HL-60/S4 treated with phorbol 12-myristate 13-acetate at 8.2 ng/mL for 4 days and 3 days (cell line): ENCODE results near the gene ATP8A2.

Source experiments
- in situ Hi-C: fragments of 300-500 bp; cut with MboI; formaldehyde crosslinking; loops from 2 replicates; pipeline ENCODE4 v1.15.0; 2022; ENCODE audit warnings: low sequenced_read_pairs

The ATP8A2 gene

GRCh38 chr13:25874064-25874737 is 502.4 kb downstream of the ATP8A2 start:
- in situ Hi-C loops, result no loop called here

DNA sequence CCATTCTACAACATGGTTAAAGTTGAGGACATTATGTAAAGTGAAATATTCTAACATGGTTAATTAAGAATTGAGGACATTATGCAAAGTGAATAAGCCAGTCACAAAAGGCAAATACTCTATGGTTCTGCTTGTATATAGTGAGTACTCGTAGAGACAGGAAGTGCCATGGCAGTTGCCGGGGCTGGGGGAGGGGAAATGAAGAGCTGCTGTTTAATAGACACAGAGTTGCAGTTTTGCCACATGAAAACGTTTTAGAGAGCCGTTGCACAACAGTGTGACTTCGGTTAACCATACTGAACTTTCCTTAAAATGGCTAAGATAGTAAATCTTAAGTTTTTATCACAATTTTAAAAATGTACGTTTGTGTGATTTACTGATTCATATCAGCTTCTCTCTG is 503.1 kb downstream of the ATP8A2 start:
- in situ Hi-C loops, result no loop called here

- in situ Hi-C loops, result no loop called here
Observed at GRCh38 chr13:25876247-25876646, 504.5 kb downstream of the ATP8A2 start.

DNA sequence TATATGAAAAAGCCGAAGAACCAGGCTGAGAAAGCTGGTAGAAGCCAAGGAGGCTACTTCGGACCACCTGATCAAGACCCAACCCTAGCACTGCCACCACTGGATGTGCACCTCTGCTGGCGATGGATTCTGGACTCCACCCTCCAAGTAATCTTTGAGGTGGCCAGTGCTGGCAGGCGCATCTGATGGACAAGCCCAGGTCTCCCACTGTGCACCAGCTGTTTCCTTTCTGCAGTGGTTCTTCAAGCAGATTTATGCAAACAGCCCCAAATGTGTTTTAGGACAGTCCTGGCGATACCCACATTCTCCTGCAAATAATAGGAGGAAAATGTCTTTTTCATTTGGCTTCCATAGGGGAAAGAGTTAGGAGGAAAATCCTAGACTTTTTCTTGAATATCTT is 507.7 kb downstream of the ATP8A2 start:
- in situ Hi-C loops, result no loop called here

- in situ Hi-C loops, result no loop called here
Observed at GRCh38 chr13:25881136-25881926, 509.6 kb downstream of the ATP8A2 start.

DNA sequence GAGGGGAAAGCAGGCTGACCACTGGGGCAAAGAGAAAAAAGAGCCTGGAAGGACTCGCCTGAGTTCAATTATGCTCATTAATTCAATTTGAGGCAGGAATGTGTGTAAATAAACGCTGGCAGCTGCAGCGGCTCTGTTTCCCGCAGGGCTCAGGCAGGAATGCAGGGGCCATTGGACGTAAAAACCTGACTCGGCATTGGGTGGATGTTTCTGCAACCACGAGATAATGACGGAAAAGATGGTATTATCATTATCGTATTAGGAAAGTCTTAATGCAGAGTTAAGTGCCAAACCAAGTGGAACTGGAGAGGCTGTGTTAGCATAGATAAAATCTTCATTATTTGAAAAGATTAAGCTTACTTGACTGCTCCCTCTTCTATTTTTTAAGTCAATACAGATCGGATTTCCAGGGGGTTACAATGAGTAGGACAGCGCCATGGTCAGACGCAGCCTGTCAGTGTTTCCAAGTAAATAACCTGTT is 510.2 kb downstream of the ATP8A2 start:
- in situ Hi-C loops, result no loop called here

DNA sequence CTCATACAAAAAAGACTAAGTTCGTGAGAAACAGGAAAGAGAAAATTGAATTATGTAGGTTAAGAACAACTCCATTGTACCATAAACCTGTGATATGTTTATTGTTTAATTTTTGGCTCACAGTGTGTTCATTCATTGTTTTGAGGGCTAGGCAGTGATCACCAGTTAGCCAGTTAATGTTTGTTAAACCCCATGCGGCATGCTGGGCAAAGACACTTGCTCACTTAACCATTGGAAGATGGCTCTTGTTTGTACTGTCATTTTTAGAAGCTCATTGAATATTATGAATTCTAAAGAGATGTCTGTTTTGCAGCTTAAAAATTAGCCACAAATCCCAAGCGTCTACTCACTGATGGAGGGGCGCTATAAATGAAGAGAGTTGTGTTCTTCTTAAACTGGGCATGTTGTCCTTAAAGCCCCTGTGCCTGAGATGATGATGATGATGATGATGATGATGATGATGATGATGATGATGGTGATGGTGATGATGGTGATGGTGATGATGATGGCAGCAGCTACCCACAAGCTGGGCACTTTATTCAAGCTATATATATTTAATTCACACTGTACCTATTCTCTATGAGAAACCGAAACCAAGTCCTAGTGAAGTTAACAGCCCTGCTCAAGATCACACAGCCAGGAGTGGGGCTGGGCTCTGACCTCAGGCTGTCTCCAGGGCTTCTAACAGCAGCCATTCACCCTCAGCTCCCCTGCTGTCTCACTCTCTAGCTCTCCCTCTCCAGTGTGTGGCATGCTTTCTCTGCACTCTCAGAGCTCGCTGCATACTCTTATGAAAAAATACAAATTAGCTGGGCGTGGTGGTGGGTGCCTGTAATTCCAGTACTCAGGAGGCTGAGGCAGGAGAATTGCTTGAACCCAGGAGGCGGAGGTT is 510.9 kb downstream of the ATP8A2 start:
- in situ Hi-C loops, result no loop called here

- in situ Hi-C loops, result no loop called here
Observed at GRCh38 chr13:25885418-25885817, 513.6 kb downstream of the ATP8A2 start.

DNA sequence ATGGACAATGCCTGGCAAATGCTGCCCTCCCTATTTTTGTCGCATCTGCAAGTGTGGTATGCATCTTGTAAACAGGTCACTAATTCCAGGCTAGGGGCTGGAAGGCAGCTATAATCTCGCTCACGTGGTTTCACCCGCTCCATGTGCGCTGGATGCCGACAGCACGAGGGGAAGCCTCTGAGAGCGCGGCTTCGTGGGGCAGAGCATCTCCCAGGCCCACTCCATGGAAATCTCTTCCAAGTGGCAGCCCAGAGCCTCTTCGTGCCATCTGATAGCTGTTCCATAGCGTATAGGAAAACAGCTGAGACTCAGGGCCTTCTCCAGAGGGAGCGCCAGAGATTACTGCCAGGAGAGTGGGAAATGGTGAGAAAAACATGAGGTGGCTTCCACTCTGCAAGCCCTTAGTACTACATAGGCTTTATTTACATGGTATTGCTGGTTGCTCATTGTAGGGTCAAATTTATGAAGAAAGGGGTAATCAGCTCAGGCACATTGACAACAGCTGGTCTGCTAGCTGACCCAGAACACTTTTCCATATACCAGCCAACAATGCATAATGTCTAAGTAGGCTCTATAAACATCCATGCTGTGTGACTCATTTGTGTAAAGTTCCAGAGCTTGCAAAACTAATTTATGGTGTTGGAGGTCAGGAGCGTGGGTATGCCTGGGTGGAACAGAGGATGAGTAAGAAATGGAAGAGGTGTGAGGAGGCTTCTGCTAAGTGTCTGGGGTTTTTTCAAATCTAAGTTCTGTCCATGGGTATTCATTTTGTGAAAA is 514.9 kb downstream of the ATP8A2 start:
- in situ Hi-C loops, result no loop called here

DNA sequence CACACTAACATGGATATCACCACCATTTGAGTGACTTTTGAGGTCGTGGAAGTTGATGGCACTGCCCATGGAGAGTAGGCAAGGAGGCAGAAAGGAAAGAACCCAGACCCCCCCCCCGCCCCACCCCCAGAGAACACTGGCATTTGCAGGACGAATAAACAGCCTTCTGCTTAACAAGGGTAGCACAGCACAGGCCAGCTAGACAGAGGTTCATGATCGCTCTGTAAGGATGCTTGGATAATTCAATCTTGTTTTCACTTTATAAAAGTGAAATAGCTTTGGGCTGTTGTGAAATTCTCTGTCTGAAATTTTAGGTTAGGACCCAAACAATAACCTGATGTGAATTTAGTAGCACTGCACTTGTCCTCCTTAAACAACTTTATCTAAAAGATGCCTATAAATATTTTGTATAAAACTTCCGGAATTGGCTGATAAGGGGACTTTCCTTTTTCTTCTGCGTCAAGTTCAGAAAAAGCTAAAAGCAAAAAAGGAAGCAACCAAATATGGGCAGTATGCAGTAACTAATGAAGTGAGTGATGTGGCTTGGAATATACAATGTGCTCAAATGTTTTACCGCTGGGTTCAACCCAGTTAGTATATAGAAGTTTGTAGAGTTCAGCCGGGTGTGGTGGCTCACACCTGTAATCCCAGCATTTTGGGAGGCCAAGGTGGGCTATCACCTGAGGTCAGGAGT is 516.3 kb downstream of the ATP8A2 start:
- in situ Hi-C loops, result no loop called here

GRCh38 chr13:25890671-25891212 is 519.0 kb downstream of the ATP8A2 start:
- in situ Hi-C loops, result no loop called here

GRCh38 chr13:25898991-25899390 is 527.2 kb downstream of the ATP8A2 start:
- in situ Hi-C loops, result no loop called here

DNA sequence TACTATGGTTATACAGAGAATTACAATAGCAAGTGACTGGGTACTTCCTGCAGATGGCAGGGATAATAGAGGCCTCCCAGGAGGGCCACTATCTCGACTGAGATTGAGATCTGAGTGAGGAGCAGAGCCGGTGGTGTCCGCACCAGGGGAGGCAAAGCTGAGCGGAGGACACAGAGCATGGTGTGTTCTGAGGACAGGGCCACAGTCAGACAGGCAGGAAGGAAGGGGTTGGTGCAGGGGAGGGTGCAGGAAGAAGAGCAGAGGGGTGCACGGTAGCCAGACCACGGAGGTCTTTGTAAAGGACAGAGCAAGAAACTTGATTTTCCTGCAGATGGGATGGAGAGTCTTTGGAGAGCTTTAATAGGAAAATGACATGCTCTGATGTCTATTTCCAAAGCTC is 527.7 kb downstream of the ATP8A2 start:
- in situ Hi-C loops, result no loop called here

- in situ Hi-C loops, result no loop called here
Observed at GRCh38 chr13:25899952-25900351, 528.2 kb downstream of the ATP8A2 start.

DNA sequence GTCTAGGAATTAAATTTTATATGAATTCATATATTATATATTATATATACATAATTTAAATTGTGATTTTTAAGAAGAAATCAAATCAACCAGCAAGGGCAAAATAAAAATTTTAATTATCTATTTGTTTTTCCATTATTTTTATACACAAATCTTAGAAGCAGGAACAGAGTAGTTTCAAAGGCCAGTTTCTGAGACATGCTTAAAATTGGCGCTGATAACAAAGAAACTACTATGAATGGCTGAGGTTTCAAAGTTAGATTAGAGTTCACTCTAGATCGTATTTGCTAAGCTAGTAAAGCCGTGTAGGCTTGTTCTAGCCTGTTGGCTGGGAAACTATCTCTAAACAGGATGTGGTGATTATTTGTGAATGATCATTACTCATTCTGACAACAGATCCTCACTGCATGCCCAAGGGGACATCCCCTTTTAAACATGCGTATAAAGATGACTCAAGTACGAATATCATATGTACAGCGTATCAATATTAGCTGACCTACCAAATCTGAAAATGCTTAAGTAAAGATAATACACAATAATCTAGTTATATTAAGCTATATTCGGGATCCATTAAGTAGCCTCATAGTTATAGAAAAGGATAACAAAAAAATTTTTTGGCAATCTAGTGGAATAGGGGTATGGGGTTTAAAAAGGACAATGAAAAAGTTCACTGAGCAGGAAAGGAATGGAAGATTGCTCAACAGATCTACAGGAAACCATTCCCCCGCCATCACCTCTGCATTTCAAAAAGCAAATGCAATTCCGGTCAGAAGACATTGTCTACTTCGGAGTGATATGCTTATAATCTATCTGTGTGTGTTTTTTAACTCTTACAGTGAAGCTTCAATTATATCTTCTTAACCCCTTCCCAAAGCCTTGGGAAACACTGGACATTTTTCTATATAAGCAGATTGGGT is 529.9 kb downstream of the ATP8A2 start:
- in situ Hi-C loops, result no loop called here

- in situ Hi-C loops, result no loop called here
Observed at GRCh38 chr13:25902455-25902854, 530.7 kb downstream of the ATP8A2 start.

DNA sequence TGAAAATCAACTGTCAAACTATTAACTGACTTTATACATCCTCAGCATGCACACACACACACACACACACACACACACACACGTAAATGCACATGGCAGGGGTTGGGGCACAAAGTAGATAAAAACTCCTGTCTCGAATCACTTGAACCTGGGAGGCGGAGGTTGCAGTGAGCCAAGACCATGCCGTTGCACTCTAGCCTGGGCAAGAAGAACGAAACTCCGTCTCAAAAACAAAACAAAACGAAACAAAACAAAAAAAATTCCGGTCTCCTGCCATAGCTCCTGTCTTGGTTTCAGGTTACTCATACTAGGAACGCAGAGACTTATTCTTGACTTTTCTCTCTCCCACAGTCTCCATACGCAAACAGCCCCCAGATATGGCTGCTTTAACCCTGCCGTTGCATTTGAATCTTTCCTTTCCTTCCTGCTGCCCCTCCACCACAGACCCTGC is 531.1 kb downstream of the ATP8A2 start:
- in situ Hi-C loops, result no loop called here

DNA sequence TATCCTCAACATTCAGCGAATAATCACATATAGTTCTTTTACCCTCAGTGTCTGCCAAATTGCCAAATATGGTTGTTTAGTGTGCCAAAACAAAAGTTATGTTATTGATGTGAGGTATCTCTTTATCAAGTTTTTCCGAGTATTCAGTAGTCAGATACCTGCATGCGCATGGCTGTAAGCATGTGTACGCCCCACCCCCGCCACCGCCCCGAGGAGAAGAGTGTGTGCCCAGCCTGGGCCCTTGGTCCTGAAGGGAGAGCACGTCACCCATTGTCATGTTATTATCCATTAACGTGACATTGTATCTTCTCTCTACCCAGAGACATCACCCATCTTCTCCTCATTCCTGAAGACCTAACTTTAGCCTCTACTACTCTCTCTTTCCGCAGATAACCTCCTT is 533.1 kb downstream of the ATP8A2 start:
- in situ Hi-C loops, result no loop called here

- in situ Hi-C loops, result no loop called here
Observed at GRCh38 chr13:25905611-25906010, 533.8 kb downstream of the ATP8A2 start.
